ENCODE results near the gene C9orf152. TPM values are rescaled to one million over a fixed set of nuclear protein-coding genes. Genes with fewer than 3 reads are reported as not detected.

C9orf152 gene
- total RNA-seq, 1 donor from 2014 or later: not detected

GRCh38 chr9:110155751-110156150 is 52.2 kb downstream of the C9orf152 start:
- H3K27me3 Mint-ChIP-seq (ENCODE audit: unreplicated experiment): no peaks in the 10 kb centered on the region
- H3K36me3 Mint-ChIP-seq (ENCODE audit: unreplicated experiment): peaks cover 15% of the 10 kb centered on the region
- no peaks in the 10 kb centered on the region for H3K9me3 Mint-ChIP-seq (ENCODE audit: unreplicated experiment)
- no peak overlapping the region for H3K4me3 Mint-ChIP-seq (ENCODE audit: unreplicated experiment)
- H3K27ac Mint-ChIP-seq (ENCODE audit: unreplicated experiment): no peak overlapping the region
- no peak for DNase-seq (ENCODE audit: extremely low spot score, unreplicated experiment)
- TF ChIP-seq, protein P1, sequence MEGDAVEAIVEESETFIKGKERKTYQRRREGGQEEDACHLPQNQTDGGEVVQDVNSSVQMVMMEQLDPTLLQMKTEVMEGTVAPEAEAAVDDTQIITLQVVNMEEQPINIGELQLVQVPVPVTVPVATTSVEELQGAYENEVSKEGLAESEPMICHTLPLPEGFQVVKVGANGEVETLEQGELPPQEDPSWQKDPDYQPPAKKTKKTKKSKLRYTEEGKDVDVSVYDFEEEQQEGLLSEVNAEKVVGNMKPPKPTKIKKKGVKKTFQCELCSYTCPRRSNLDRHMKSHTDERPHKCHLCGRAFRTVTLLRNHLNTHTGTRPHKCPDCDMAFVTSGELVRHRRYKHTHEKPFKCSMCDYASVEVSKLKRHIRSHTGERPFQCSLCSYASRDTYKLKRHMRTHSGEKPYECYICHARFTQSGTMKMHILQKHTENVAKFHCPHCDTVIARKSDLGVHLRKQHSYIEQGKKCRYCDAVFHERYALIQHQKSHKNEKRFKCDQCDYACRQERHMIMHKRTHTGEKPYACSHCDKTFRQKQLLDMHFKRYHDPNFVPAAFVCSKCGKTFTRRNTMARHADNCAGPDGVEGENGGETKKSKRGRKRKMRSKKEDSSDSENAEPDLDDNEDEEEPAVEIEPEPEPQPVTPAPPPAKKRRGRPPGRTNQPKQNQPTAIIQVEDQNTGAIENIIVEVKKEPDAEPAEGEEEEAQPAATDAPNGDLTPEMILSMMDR (IDR thresholded peaks at IDR 0.05): no peak
- H3K4me1 Mint-ChIP-seq (ENCODE audit: unreplicated experiment): peaks cover 63% of the 10 kb centered on the region

DNA sequence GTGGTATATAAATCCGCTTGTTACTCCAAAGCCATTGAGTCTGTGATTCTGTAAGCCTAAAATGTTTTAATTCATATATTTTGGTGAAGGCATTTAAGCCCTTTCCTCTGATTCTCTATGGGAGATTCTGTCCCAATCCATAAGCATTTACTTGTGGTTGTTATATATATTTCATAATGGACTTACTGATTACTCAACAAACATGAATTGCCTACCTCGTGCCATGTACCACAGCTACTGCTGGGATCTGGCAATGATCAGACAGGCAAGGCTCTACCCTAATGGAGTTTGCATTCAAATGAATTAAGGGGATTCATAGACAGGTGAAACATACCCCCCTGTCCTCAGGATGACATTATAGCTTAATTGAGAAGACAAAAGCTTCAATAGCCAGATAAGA is 54.5 kb downstream of the C9orf152 start:
- peaks cover 9% of the 10 kb centered on the region for H3K36me3 Mint-ChIP-seq (ENCODE audit: unreplicated experiment)
- DNase-seq (ENCODE audit: extremely low spot score, unreplicated experiment): no peak
- no peak overlapping the region for H3K27ac Mint-ChIP-seq (ENCODE audit: unreplicated experiment)
- TF ChIP-seq, protein P1 (IDR thresholded peaks at IDR 0.05): no peak
- peaks cover 77% of the 10 kb centered on the region for H3K4me1 Mint-ChIP-seq (ENCODE audit: unreplicated experiment)
- no peaks in the 10 kb centered on the region for H3K27me3 Mint-ChIP-seq (ENCODE audit: unreplicated experiment)
- no peak overlapping the region for H3K4me3 Mint-ChIP-seq (ENCODE audit: unreplicated experiment)
- H3K9me3 Mint-ChIP-seq (ENCODE audit: unreplicated experiment): no peaks in the 10 kb centered on the region

- TF ChIP-seq, protein P1 (IDR thresholded peaks at IDR 0.05): peak; percentile 85
- Mint-ChIP-seq H3K27ac (ENCODE audit: unreplicated experiment) (peak overlapping the region; percentile 38), H3K27me3 (ENCODE audit: unreplicated experiment) (no peaks in the 10 kb centered on the region), H3K36me3 (ENCODE audit: unreplicated experiment) (peaks cover 9% of the 10 kb centered on the region), H3K4me1 (ENCODE audit: unreplicated experiment) (peaks cover 77% of the 10 kb centered on the region), H3K4me3 (ENCODE audit: unreplicated experiment) (no peak overlapping the region), H3K9me3 (ENCODE audit: unreplicated experiment) (no peaks in the 10 kb centered on the region)
- DNase-seq (ENCODE audit: extremely low spot score, unreplicated experiment): no peak
Measured at GRCh38 chr9:110152704-110153374, 55.1 kb downstream of the C9orf152 start.

Other genes with a start within 250 kb of the C9orf152 start
- gene TXN, start 48.3 kb upstream of the C9orf152 start, total RNA-seq: 181 and 191 TPM in 2 replicates
- not detected in 2 replicates for gene TXNDC8, start 129.7 kb upstream of the C9orf152 start, total RNA-seq

All from osteocyte (in vitro differentiated cells).